Ovary (tissue), 3 donors: ENCODE results near the gene CFAP210.

Experiments used
- CTCF ChIP-seq, 3 donors: fragments of 450-650 bp in 2 of 3; fragments of 200-600 bp in 1 of 3; IDR thresholded peaks; one replicate each; pipeline versions ENCODE4 v1.5.1 to v1.8.0; 2016 to 2022; ENCODE audit warnings: antibody characterized with exemption in 3 of 3, mild to moderate bottlenecking in 1 of 3
- EP300 ChIP-seq: sonication (generic); formaldehyde crosslinking; IDR thresholded peaks from one replicate; pipeline ENCODE4 v1.6.1; 2017; ENCODE audit warnings: antibody characterized with exemption
- POLR2A ChIP-seq: fragments of 450-650 bp; IDR thresholded peaks from one replicate; pipeline ENCODE4 v1.6.1; 2017; ENCODE audit warnings: antibody characterized with exemption, mild to moderate bottlenecking, moderate library complexity
- donor health status: DM: no; HTN: no; CAD: no.

- TF ChIP-seq CTCF (IDR thresholded peaks at IDR 0.05) (no peak), POLR2A (no peak), EP300 (no peak)
Measured at GRCh38 chr2:169712791-169713227, 18.6 kb upstream of the CFAP210 start.
